Gastrocnemius medialis (tissue), 4 donors: Measurements from ENCODE around the gene GCNA. TPM values are rescaled to one million over a fixed set of nuclear protein-coding genes. Genes with fewer than 3 reads are reported as not detected.
"Not testable (repeated sequence)": the region's sequence is repeated elsewhere in the genome, so short reads cannot be mapped to it uniquely, and the experiment has no call there.

ENCODE experiments used
- ATAC-seq, 2 donors: fragments of 150-250 bp; one replicate each; pipeline ENCODE4 v1.9.1; 2016
- DNase-seq, 2 donors: peaks; one replicate each; pipeline ENCODE4 v3.0.0-alpha.2; 2019
- H3K27ac ChIP-seq, 4 donors: fragments of 200-600 bp; sonication (generic); 1 replicate in 1 of 4; 2 replicates in 3 of 4; pipeline ENCODE4 v1.5.1; 2016 to 2018; ENCODE audit warnings: mild to moderate bottlenecking in 2 of 4, moderate library complexity in 1 of 4
- H3K27me3 ChIP-seq, 3 donors: fragments of 200-600 bp; sonication (generic) in 2 of 3; 1 replicate in 1 of 3; 2 replicates in 2 of 3; pipeline versions ENCODE4 v1.5.1 to v1.6.0; 2016 to 2019; ENCODE audit warnings: mild to moderate bottlenecking in 1 of 3, moderate library complexity in 1 of 3
- H3K36me3 ChIP-seq, 2 donors: fragments of 200-600 bp; sonication (generic) in 1 of 2; one replicate each; pipeline ENCODE4 v1.5.1; 2017 to 2018
- H3K4me1 ChIP-seq, 2 donors: fragments of 200-600 bp; sonication (generic) in 1 of 2; one replicate each; pipeline ENCODE4 v1.5.1; 2016 to 2017; ENCODE audit warnings: mild to moderate bottlenecking in 2 of 2
- H3K4me3 ChIP-seq, 4 donors: fragments of 200-600 bp; sonication (generic) in 3 of 4; 1 replicate in 1 of 4; 2 replicates in 3 of 4; pipeline ENCODE4 v1.5.1; 2016 to 2019; ENCODE audit warnings: mild to moderate bottlenecking in 2 of 4
- H3K9me3 ChIP-seq, 3 donors: fragments of 200-600 bp; sonication (generic) in 2 of 3; 1 replicate in 1 of 3; 2 replicates in 2 of 3; pipeline ENCODE4 v1.5.1; 2016 to 2019
- CTCF ChIP-seq, 5 experiments: fragments of 450-650 bp in 3 of 5; fragments of 200-600 bp in 2 of 5; sonication (generic) in 2 of 5; IDR thresholded peaks in 4 of 5; conservative IDR thresholded peaks in 1 of 5; 1 replicate in 4 of 5; 2 replicates in 1 of 5; pipeline ENCODE4 v1.5.1; 2016 to 2019; ENCODE audit warnings: antibody characterized with exemption in 5 of 5, mild to moderate bottlenecking in 3 of 5, moderate library complexity in 3 of 5
- POLR2A ChIP-seq, 2 donors: fragments of 450-650 bp; IDR thresholded peaks; one replicate each; pipeline ENCODE4 v1.6.1; 2017; ENCODE audit warnings: antibody characterized with exemption in 2 of 2, mild to moderate bottlenecking in 2 of 2, moderate library complexity in 2 of 2
- in situ Hi-C, 4 donors: fragments of 200-750 bp; cut with MboI; loops; one replicate each; pipeline versions ENCODE4 v1.15.0 to v1.8.0; 2017; ENCODE audit warnings: low sequenced_read_pairs in 4 of 4
- intact Hi-C: fragments of 100-400 bp; cut with DNase I; formaldehyde crosslinking; loops from one replicate; pipeline ENCODE4 v1.15.1; 2023; ENCODE audit warnings: low total_unique reads
- total RNA-seq, 4 donors: library from RNA; depleted of rRNA; stranded (reverse); fragments of >200 nt; gene quantifications; one replicate each; pipeline versions ENCODE4 v1.1.0 to v1.2.3, GENCODE V29; 2016

The GCNA gene
- total RNA-seq, 4 donors from 2014 or later = 0.95 to 5.4 (median 1.4) TPM

DNA sequence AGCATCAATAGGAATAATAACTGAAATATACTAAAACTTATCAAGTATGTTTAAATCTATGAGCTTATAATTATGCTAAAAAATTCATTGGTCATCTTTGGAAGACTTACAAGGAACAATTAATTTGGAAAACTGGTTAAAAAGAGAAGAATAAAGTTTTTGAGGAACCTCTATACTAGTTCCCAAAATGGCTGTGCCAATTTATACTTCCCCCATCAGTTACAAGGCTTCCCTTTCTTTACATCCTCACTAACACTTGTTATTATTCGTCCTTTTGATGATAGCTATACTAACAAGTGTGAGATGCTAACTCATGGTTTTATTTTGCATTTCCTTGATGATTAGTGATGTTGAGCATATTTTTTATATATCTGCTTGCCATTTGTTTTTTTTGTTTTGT is 28.3 kb upstream of the GCNA start:
- intact Hi-C loops = no loop called here
- no peaks in the 10 kb centered on the region for H3K27me3 ChIP-seq
- no peak for ATAC-seq
- no peaks in the 10 kb centered on the region for H3K9me3 ChIP-seq
- peaks cover 0 to 2% of the 10 kb centered on the region in 2 donors for H3K4me1 ChIP-seq
- TF ChIP-seq POLR2A (IDR thresholded peaks at IDR 0.05) (no peak), CTCF (IDR thresholded peaks at IDR 0.05 in 4 of 5, conservative IDR thresholded peaks at IDR 0.05 in 1 of 5) (no peak)
- DNase-seq = no peak
- H3K27ac ChIP-seq = peak overlapping the region in 1 of 4 donors; percentile 34
- in situ Hi-C loops = loop anchor here in 2 of 4 donors (25.0 kb wide), 2 partner anchors 138 to 163 kb away; no protein-coding TSS in a partner anchor
- no peak overlapping the region for H3K4me3 ChIP-seq
- peaks cover 0 to 22% of the 10 kb centered on the region in 2 donors for H3K36me3 ChIP-seq

DNA sequence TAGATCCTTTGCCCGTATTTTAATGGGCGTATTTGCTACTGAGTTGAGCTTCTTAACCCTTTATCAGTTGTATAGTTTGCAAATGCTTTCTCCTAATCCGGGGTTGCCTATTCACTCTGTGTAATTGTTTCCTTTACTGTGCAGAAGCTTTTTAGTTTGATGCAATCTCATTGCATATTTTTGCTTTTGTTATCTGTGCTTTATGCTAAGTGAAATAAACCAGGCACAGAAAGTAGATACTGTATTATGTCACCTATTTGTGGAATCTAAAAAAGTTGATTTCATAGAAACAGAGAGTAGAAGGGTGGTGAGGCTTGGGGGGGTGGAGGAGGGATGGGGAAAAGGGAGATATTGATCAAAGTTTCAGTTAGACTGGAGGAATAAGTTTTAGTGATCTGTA is 27.7 kb upstream of the GCNA start:
- DNase-seq (no peak), ATAC-seq (no peak)
- intact Hi-C loops (no loop called here), in situ Hi-C loops (loop anchor here in 2 of 4 donors (25.0 kb wide), 2 partner anchors 138 to 163 kb away; no protein-coding TSS in a partner anchor)
- no peaks in the 10 kb centered on the region for H3K4me1 ChIP-seq
- peak overlapping the region in 1 of 4 donors; percentile 34 for H3K27ac ChIP-seq
- no peak for TF ChIP-seq POLR2A (IDR thresholded peaks at IDR 0.05)
- no peak for TF ChIP-seq CTCF (IDR thresholded peaks at IDR 0.05 in 4 of 5, conservative IDR thresholded peaks at IDR 0.05 in 1 of 5)
- H3K36me3 ChIP-seq = peaks cover 0 to 22% of the 10 kb centered on the region in 2 donors
- no peak overlapping the region for H3K4me3 ChIP-seq
- H3K9me3 ChIP-seq = no peaks in the 10 kb centered on the region
- no peaks in the 10 kb centered on the region for H3K27me3 ChIP-seq

GRCh38 chrX:71556036-71556435 is 22.2 kb upstream of the GCNA start:
- intact Hi-C loops = no loop called here
- ATAC-seq (no peak), DNase-seq (no peak)
- in situ Hi-C loops = loop anchor here in 2 of 4 donors (25.0 kb wide), 2 partner anchors 144 to 169 kb away; no protein-coding TSS in a partner anchor
- Histone ChIP-seq H3K9me3 (no peaks in the 10 kb centered on the region), H3K4me1 (no peaks in the 10 kb centered on the region), H3K27me3 (no peaks in the 10 kb centered on the region), H3K4me3 (no peak overlapping the region), H3K36me3 (peaks cover 0 to 44% of the 10 kb centered on the region in 2 donors), H3K27ac (no peak overlapping the region)
- TF ChIP-seq POLR2A (IDR thresholded peaks at IDR 0.05) (no peak), CTCF (IDR thresholded peaks at IDR 0.05 in 4 of 5, conservative IDR thresholded peaks at IDR 0.05 in 1 of 5) (no peak)

DNA sequence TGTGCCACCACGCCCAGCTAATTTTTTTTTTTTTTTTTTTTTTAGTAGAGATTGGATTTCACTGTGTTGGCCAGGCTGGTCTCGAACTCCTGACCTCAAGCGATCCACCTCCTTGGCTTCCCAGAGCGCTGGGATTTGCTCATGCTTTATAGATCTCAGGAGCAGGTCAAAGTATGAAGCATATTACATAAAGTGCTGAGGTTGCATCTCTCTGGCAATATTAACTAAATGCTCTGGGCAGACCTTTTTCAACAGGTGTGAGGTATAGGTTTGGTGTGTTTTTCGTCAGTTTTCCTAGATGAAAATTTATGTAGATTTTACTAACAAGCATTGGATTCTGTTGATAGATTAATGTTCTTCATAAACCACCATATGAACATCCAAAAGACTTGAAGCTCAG is 19.3 kb upstream of the GCNA start:
- in situ Hi-C loops (loop anchor here in 2 of 4 donors (25.0 kb wide), 2 partner anchors 147 to 172 kb away; no protein-coding TSS in a partner anchor), intact Hi-C loops (no loop called here)
- Histone ChIP-seq H3K4me1 (no peaks in the 10 kb centered on the region), H3K9me3 (no peaks in the 10 kb centered on the region), H3K27ac (no peak overlapping the region), H3K36me3 (peaks cover 0 to 71% of the 10 kb centered on the region in 2 donors), H3K27me3 (no peaks in the 10 kb centered on the region), H3K4me3 (no peak overlapping the region)
- TF ChIP-seq CTCF (IDR thresholded peaks at IDR 0.05 in 4 of 5, conservative IDR thresholded peaks at IDR 0.05 in 1 of 5) = no peak
- no peak for TF ChIP-seq POLR2A (IDR thresholded peaks at IDR 0.05)
- DNase-seq (no peak), ATAC-seq (no peak)

- H3K9me3 ChIP-seq, intact Hi-C loops: not testable (repeated sequence)
These were observed 18.5 kb upstream of the GCNA start for GRCh38 chrX:71559773-71560172.

More at GRCh38 chrX:71559773-71560172, 18.5 kb upstream of the GCNA start:
- H3K4me1 ChIP-seq, ATAC-seq, H3K27ac ChIP-seq, H3K4me3 ChIP-seq, H3K27me3 ChIP-seq, DNase-seq: not testable (repeated sequence)
- peaks cover 0 to 79% of the 10 kb centered on the region in 2 donors for H3K36me3 ChIP-seq
- in situ Hi-C loops = loop anchor here in 2 of 4 donors (25.0 kb wide), 2 partner anchors 147 to 172 kb away; no protein-coding TSS in a partner anchor
